ENCODE data around the gene SPAG4. TPM values are rescaled to one million over a fixed set of nuclear protein-coding genes. Genes with fewer than 3 reads are reported as not detected.
A peak's percentile ranks its signal among the peaks of the same experiment; 100 is the strongest.

The SPAG4 gene
- polyA plus RNA-seq, 1 donor (not counting 4 experiments of a cell fraction or from before 2014, with no cell fraction given), result 0.93 TPM

- H3K4me2 ChIP-seq (ENCODE audit: control insufficient read depth, extremely low read depth, insufficient read depth, low read depth, low read length), result peak overlapping the region; percentile 99
- no peaks in the 10 kb centered on the region for H3K9me3 ChIP-seq (ENCODE audit: control insufficient read depth, low read depth, low read length)
- H3K9me1 ChIP-seq (ENCODE audit: control insufficient read depth, extremely low read depth, insufficient read depth, low read length), result no peaks in the 10 kb centered on the region
- TF ChIP-seq CTCF (optimal IDR thresholded peaks at IDR 0.05 in 1 of 3, IDR thresholded peaks at IDR 0.05 in 1 of 3, conservative IDR thresholded peaks at IDR 0.05 in 1 of 3; ENCODE audit: extremely low read depth in 1 of 3, insufficient read depth in 2 of 3, low read length in 3 of 3) (no peak), EZH2 (IDR thresholded peaks at IDR 0.05; ENCODE audit: low read length) (no peak)
- H3K4me1 ChIP-seq (ENCODE audit: control insufficient read depth, extremely low read depth, insufficient read depth, low read length), result peaks cover 36% of the 10 kb centered on the region
- DNase-seq (ENCODE audit: low read depth, low spot score) (no peak), FAIRE-seq (no peak)
- peak overlapping the region; percentile 76 for H2AFZ ChIP-seq (ENCODE audit: control insufficient read depth, low read length)
- peak overlapping the region; percentile 77 to 89 (median 77) for H3K4me3 ChIP-seq (ENCODE audit: control insufficient read depth in 2 of 3, extremely low read depth in 1 of 3, insufficient read depth in 2 of 3, low read depth in 1 of 3, low read length in 3 of 3)
- peaks cover 60% of the 10 kb centered on the region for H3K79me2 ChIP-seq (ENCODE audit: control insufficient read depth, insufficient read depth, low read length)
- dilution Hi-C loops (cut with MboI; ENCODE audit: extremely low pct_ligation_motif_present, low sequenced_read_pairs), result no loop called here
- peaks cover 26% of the 10 kb centered on the region for H4K20me1 ChIP-seq (ENCODE audit: control insufficient read depth, extremely low read depth, insufficient read depth, low read length)
- H3K27ac ChIP-seq (ENCODE audit: control insufficient read depth, insufficient read depth, low read length), result peak overlapping the region; percentile 92
- no peaks in the 10 kb centered on the region for H3K36me3 ChIP-seq (ENCODE audit: control insufficient read depth in 2 of 2, extremely low read depth in 1 of 2, insufficient read depth in 2 of 2, low read length in 2 of 2)
- no peaks in the 10 kb centered on the region for H3K27me3 ChIP-seq (ENCODE audit: control insufficient read depth, extremely low read depth, insufficient read depth, low read length)
- H3K9ac ChIP-seq (ENCODE audit: control insufficient read depth, extremely low read depth, insufficient read depth, low read length), result peak overlapping the region; percentile 96
Observed at GRCh38 chr20:35663516-35664465, 48.2 kb downstream of the SPAG4 start.

DNA sequence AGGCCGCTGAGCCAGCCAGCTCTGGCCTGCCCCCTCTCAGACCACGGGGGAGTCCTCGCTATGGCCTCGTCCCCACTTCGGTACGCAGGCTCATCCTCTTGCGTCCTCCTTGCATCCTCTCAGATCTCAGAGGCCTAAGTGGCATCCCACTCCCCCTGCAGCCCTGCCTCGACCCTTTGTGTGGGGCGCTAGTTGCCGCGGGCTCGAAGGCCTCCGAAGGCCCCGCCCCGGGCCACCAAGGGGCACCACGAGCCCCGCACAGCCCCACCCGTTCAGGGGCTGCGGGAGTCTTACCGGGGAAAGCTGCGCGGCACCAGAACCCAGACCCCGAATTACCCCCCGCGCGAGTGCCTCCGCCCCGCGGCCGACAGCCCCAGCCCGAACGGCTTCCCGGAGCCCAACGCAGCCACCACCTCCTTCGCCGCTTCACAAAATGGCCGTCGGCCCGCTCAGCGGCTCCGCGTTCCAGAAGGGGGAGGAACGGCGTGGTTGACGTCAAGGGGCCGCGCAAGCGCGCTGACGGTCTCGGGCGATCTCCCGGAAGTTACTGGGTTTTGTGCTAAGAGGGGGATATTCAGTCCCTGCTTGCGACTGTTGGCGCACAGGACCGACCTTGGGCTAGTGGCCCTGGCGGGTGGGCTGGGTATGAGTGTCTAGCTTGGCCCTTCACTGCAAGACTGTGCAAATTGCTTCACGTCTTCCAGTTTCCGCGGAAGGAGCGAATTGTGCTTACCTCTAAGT lies 49.0 kb downstream of the SPAG4 start, which contains the start of the genes CPNE1 and RBM12:
TSS of gene CPNE1 (minus strand) at position 435 of the 741 bp plus-strand sequence. CDS start 31,977 bp downstream, outside the sequence.
TSS of gene RBM12 (minus strand) at position 435 of the 741 bp plus-strand sequence. CDS start 9,578 bp downstream, outside the sequence.
- peaks cover 36% of the 10 kb centered on the region for H3K4me1 ChIP-seq (ENCODE audit: control insufficient read depth, extremely low read depth, insufficient read depth, low read length)
- dilution Hi-C loops (cut with MboI; ENCODE audit: extremely low pct_ligation_motif_present, low sequenced_read_pairs), result no loop called here

More for the DNA sequence above, 49.0 kb downstream of the SPAG4 start, which contains the start of the genes CPNE1 and RBM12:
- Histone ChIP-seq H3K79me2 (ENCODE audit: control insufficient read depth, insufficient read depth, low read length) (peaks cover 52% of the 10 kb centered on the region), H3K4me2 (ENCODE audit: control insufficient read depth, extremely low read depth, insufficient read depth, low read depth, low read length) (peak within 1 kb of the TSS; percentile 99), H3K9ac (ENCODE audit: control insufficient read depth, extremely low read depth, insufficient read depth, low read length) (peak within 1 kb of the TSS; percentile 96), H2AFZ (ENCODE audit: control insufficient read depth, low read length) (peak within 1 kb of the TSS; percentile 98), H3K36me3 (ENCODE audit: control insufficient read depth in 2 of 2, extremely low read depth in 1 of 2, insufficient read depth in 2 of 2, low read length in 2 of 2) (peaks cover 4 to 7% of the 10 kb centered on the region in 2 experiments), H4K20me1 (ENCODE audit: control insufficient read depth, extremely low read depth, insufficient read depth, low read length) (peaks cover 24% of the 10 kb centered on the region), H3K9me1 (ENCODE audit: control insufficient read depth, extremely low read depth, insufficient read depth, low read length) (no peaks in the 10 kb centered on the region), H3K4me3 (ENCODE audit: control insufficient read depth in 2 of 3, extremely low read depth in 1 of 3, insufficient read depth in 2 of 3, low read depth in 1 of 3, low read length in 3 of 3) (peak within 1 kb of the TSS; percentile 77 to 89 (median 77)), H3K27me3 (ENCODE audit: control insufficient read depth, extremely low read depth, insufficient read depth, low read length) (no peaks in the 10 kb centered on the region), H3K9me3 (ENCODE audit: control insufficient read depth, low read depth, low read length) (no peaks in the 10 kb centered on the region), H3K27ac (ENCODE audit: control insufficient read depth, insufficient read depth, low read length) (peak within 1 kb of the TSS; percentile 92)
- FAIRE-seq, result peak; percentile 53
- TF ChIP-seq EZH2 (IDR thresholded peaks at IDR 0.05; ENCODE audit: low read length) (no peak), CTCF (optimal IDR thresholded peaks at IDR 0.05 in 1 of 3, IDR thresholded peaks at IDR 0.05 in 1 of 3, conservative IDR thresholded peaks at IDR 0.05 in 1 of 3; ENCODE audit: extremely low read depth in 1 of 3, insufficient read depth in 2 of 3, low read length in 3 of 3) (no peak)
- DNase-seq (ENCODE audit: low read depth, low spot score), result peak; percentile 53
